Esophagus squamous epithelium (tissue), 4 donors: ENCODE data around the gene CFAP74.

Experiments
- CTCF ChIP-seq, 6 experiments: fragments of 450-650 bp in 4 of 6; fragments of 200-600 bp in 2 of 6; sonication (generic) in 2 of 6; IDR thresholded peaks; one replicate each; pipeline ENCODE4 v1.5.1; 2016 to 2019; ENCODE audit warnings: antibody characterized with exemption in 6 of 6, mild to moderate bottlenecking in 4 of 6, moderate library complexity in 4 of 6
- POLR2A ChIP-seq, 4 donors: fragments of 450-650 bp; IDR thresholded peaks; one replicate each; pipeline ENCODE4 v1.6.1; 2017; ENCODE audit warnings: antibody characterized with exemption in 4 of 4, mild to moderate bottlenecking in 4 of 4, moderate library complexity in 3 of 4

- no peak for TF ChIP-seq CTCF (IDR thresholded peaks at IDR 0.05)
- TF ChIP-seq POLR2A (IDR thresholded peaks at IDR 0.05): no peak
Observed at GRCh38 chr1:1997576-1997975, 6.0 kb downstream of the CFAP74 start.
